K562 (cell line): ENCODE results near the gene CACNG8. TPM values are rescaled to one million over a fixed set of nuclear protein-coding genes. Genes with fewer than 3 reads are reported as not detected.

Source experiments
- ATAC-seq: fragments of 200-7000 bp; cut with Tn5 transposase; 3 replicates; pipeline ENCODE4 v1.9.1; 2020; ENCODE audit warnings: moderate library complexity
- BruUV-seq: library from RNA; stranded (reverse); fragments of 400-500 nt; replicated peaks from 2 replicates; lab custom pipeline; 2021; lab: Mats Ljungman, UMichigan
- CTCF ChIA-PET: fragments of 300-600 bp; formaldehyde crosslinking; extraction: SDS; loops from one replicate; lab custom pipeline; 2021; ENCODE audit warnings: low intra/inter-chr PET ratio; lab: Yijun Ruan, JAX
- POLR2A ChIA-PET: fragments of 300-600, 350-650 bp; sonication (Branson Sonifier 250); formaldehyde crosslinking; extraction: SDS; loops from one replicate; lab custom pipeline; 2021; ENCODE audit warnings: antibody characterized with exemption, inconsistent platforms; lab: Yijun Ruan, JAX
- DNase-seq, 4 experiments: peaks; one replicate each; pipeline versions ENCODE4 v3.0.0 to v3.0.0-alpha.2; 2011 to 2018; ENCODE audit warnings: low spot score in 3 of 4, mixed read lengths in 3 of 4; ENCODE audit errors: extremely low read depth in 1 of 4
- FAIRE-seq: peaks from 2 replicates; lab custom pipeline; 2011; peaks lifted over from hg19 to GRCh38; lab: Jason Lieb, UNC
- H2AFZ ChIP-seq: 2 replicates; pipeline ENCODE4 v1.6.0; 2011; ENCODE audit warnings: low read depth, low read length, control low read depth, inconsistent platforms
- H3K27ac ChIP-seq: fragments of 200-600 bp; 3 replicates; pipeline ENCODE4 v1.8.0; 2011; ENCODE audit warnings: low read depth, mild to moderate bottlenecking, control low read depth, inconsistent platforms, low read length, moderate library complexity, mixed read lengths; ENCODE audit errors: extremely low read depth
- H3K27me3 ChIP-seq, 2 experiments: fragments of 300-600 bp in 1 of 2; 2 replicates in 1 of 2; 3 replicates in 1 of 2; pipeline versions ENCODE4 v1.6.0 to v1.8.0; 2011; ENCODE audit warnings: inconsistent platforms in 2 of 2, low read length in 2 of 2, mild to moderate bottlenecking in 1 of 2, mixed read lengths in 1 of 2, moderate library complexity in 1 of 2; ENCODE audit not compliant: control insufficient read depth in 2 of 2, insufficient read depth in 2 of 2
- H3K36me3 ChIP-seq: fragments of 300-600 bp; 3 replicates; pipeline ENCODE4 v1.8.0; 2011; ENCODE audit warnings: mild to moderate bottlenecking, low read length, inconsistent platforms; ENCODE audit not compliant: control insufficient read depth, insufficient read depth
- H3K4me1 ChIP-seq, 2 experiments: fragments of 200-600 bp in 1 of 2; replicated peaks in 1 of 2; 2 replicates in 1 of 2; 3 replicates in 1 of 2; pipeline versions ENCODE4 v1.5.1 to v1.8.0; 2011; ENCODE audit warnings: inconsistent platforms in 2 of 2, low read length in 2 of 2, mild to moderate bottlenecking in 1 of 2, mixed read lengths in 1 of 2, moderate library complexity in 1 of 2; ENCODE audit not compliant: control insufficient read depth in 2 of 2, insufficient read depth in 2 of 2
- H3K4me2 ChIP-seq: 2 replicates; pipeline ENCODE4 v1.6.1; 2011; ENCODE audit warnings: low read length, control low read depth, inconsistent platforms, mixed read lengths; ENCODE audit not compliant: insufficient read depth
- H3K4me3 ChIP-seq: fragments of 200-600 bp; sonication (generic), shearing (Covaris generic); 2 replicates; pipeline ENCODE4 v1.5.1; 2016; ENCODE audit warnings: control low read depth, inconsistent platforms
- H3K79me2 ChIP-seq: fragments of 200-600 bp; 3 replicates; pipeline ENCODE4 v1.8.0; 2011; ENCODE audit warnings: low read length, inconsistent platforms; ENCODE audit not compliant: control insufficient read depth, insufficient read depth
- H3K9ac ChIP-seq, 2 experiments: 2 replicates each; pipeline versions ENCODE4 v1.6.0 to v1.6.1; 2011; ENCODE audit warnings: low read depth in 2 of 2, low read length in 2 of 2, control low read depth in 1 of 2, inconsistent platforms in 1 of 2, mild to moderate bottlenecking in 1 of 2, mixed read lengths in 1 of 2; ENCODE audit not compliant: insufficient read depth in 1 of 2
- H3K9me1 ChIP-seq: one replicate; pipeline ENCODE4 v1.6.0; 2011; ENCODE audit warnings: inconsistent platforms, mild to moderate bottlenecking, low read length, moderate library complexity; ENCODE audit not compliant: control insufficient read depth, insufficient read depth
- H3K9me3 ChIP-seq: replicated peaks from 2 replicates; pipeline ENCODE4 v1.5.1; 2011; ENCODE audit warnings: low read depth, low read length, inconsistent platforms; ENCODE audit not compliant: control insufficient read depth, insufficient read depth
- H4K20me1 ChIP-seq: replicated peaks from 2 replicates; pipeline ENCODE4 v1.6.1; 2011; ENCODE audit warnings: low read length, inconsistent platforms, mixed read lengths; ENCODE audit not compliant: control insufficient read depth, insufficient read depth
- CBX5 ChIP-seq: IDR thresholded peaks from 2 replicates; pipeline ENCODE4 v1.6.1; 2014; ENCODE audit warnings: low read depth, borderline replicate concordance
- DACH1 ChIP-seq: fragments of 450-650 bp; IDR thresholded peaks from 2 replicates; pipeline ENCODE4 v1.6.1; 2018; ENCODE audit not compliant: partially characterized antibody
- FOXM1 ChIP-seq, 2 experiments: fragments of 450-650 bp in 1 of 2; sonication (generic) in 1 of 2; formaldehyde crosslinking in 1 of 2; IDR thresholded peaks; 2 replicates each; pipeline versions ENCODE4 v1.6.1 to v1.9.0; 2017 to 2022; ENCODE audit warnings: low read depth in 2 of 2, mild to moderate bottlenecking in 2 of 2, missing genetic modification reagents in 1 of 2, moderate library complexity in 1 of 2
- TCF7 ChIP-seq: sonication (generic); IDR thresholded peaks from 2 replicates; pipeline ENCODE4 v1.6.1; 2016; ENCODE audit warnings: antibody characterized with exemption, borderline replicate concordance
- XRCC3 ChIP-seq: fragments of 450-650 bp; IDR thresholded peaks from 2 replicates; pipeline ENCODE4 v1.6.1; 2017; ENCODE audit warnings: mild to moderate bottlenecking, moderate library complexity
- ZNF134 ChIP-seq: fragments of 250-450 bp; sonication (Bioruptor Pico); conservative IDR thresholded peaks from 2 replicates; pipeline ENCODE4 v1.4.0; 2020
- WGBS: fragments of 100-300 bp; shearing (Covaris generic); methylation state at CpG from one replicate; pipeline ENCODE4 v1.1.6; 2016; ENCODE audit warnings: low coverage, mixed read lengths; ENCODE audit not compliant: insufficient coverage; ENCODE audit errors: missing lambda C conversion rate; 5-methylcytosine and 5-hydroxymethylcytosine counted together
- in situ Hi-C: fragments of 300-500 bp; cut with MboI; formaldehyde crosslinking; loops from 4 replicates; pipeline ENCODE4 v1.15.0; 2018; ENCODE audit warnings: inconsistent platforms, mixed read lengths
- intact Hi-C: fragments of 100-400 bp; cut with micrococcal nuclease; formaldehyde crosslinking; loops from 2 replicates; pipeline ENCODE4 v1.14.2; 2022
- polyA plus RNA-seq, 8 experiments: library from polyadenylated mRNA; depleted of rRNA in 4 of 8; stranded (reverse) in 5 of 8; unstranded in 3 of 8; fragments of >200 nt; fragmentation: Nextera tagmentation in 2 of 8; fragmentation: Illumina TruSeq in 1 of 8; extraction: Ambion mirVana in 2 of 8; extraction: Trizol in 1 of 8; gene quantifications; 2 replicates each; pipeline versions ENCODE4 v1.2.1 to v1.2.3, GENCODE V29; 2011 to 2014; ENCODE audit warnings: inconsistent platforms in 1 of 8, missing spikeins in 1 of 8
- total RNA-seq, 7 experiments: library from RNA; depleted of rRNA in 6 of 7; stranded (reverse); fragments of >200 nt in 6 of 7; fragmentation: Illumina TruSeq in 2 of 7; extraction: Trizol in 2 of 7; gene quantifications; 2 replicates each; pipeline versions ENCODE4 v1.2.1 to v1.2.3, GENCODE V29; 2011 to 2021; ENCODE audit warnings: low replicate concordance in 1 of 7
- TF ChIP-seq, protein P1 (sequence below): fragments of 450-650 bp; IDR thresholded peaks from 2 replicates; pipeline ENCODE4 v1.6.1; 2016; ENCODE audit warnings: missing biosample characterization, missing genetic modification characterization

Gene CACNG8
- total and polyA plus RNA-seq, 9 of the 15 experiments (the other 6 are each of a cell fraction or from before 2014, with no cell fraction given) = 0.02 to 0.05 TPM; not detected in 7

GRCh38 chr19:53951947-53952346 lies 10.8 kb upstream of the CACNG8 start (continued):
- TF ChIP-seq CBX5 = no peak

DNA sequence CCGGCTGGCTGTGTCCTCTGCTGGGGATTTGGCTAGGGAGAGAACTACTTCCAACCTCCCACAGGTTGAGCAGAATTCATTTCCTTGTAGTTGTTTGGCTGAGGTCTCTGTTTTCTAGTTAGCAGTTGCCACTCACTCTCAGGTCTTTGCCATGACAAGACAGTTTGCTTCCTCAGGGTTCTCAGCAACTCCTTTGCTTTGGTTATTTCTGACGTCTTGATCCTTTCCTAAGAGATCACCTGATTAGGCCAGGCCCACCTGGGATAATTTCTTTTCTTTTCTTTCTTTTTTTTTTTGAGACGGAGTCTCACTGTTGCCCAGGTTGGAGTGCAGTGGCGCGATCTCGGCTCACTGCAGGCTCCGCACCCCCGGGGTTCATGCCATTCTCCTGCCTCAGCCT lies 9.4 kb upstream of the CACNG8 start:
- ChIA-PET POLR2A (no interaction called here), CTCF (no interaction called here)
- no TSS peak for BruUV-seq
- no peaks in the 10 kb centered on the region for H3K4me1 ChIP-seq
- no peaks in the 10 kb centered on the region for H3K9me3 ChIP-seq
- in situ Hi-C loops (no loop called here), intact Hi-C loops (no loop called here)
- H4K20me1 ChIP-seq = no peaks in the 10 kb centered on the region
- H3K9me1 ChIP-seq = no peaks in the 10 kb centered on the region
- WGBS = 0% methylated on average over 7 of the region's 8 CpGs
- H3K27me3 ChIP-seq = peaks cover 25 to 29% of the 10 kb centered on the region in 2 experiments
- H3K36me3 ChIP-seq = no peaks in the 10 kb centered on the region
- no peak overlapping the region for H3K27ac ChIP-seq
- no peak overlapping the region for H3K4me3 ChIP-seq
- TF ChIP-seq, protein P1, sequence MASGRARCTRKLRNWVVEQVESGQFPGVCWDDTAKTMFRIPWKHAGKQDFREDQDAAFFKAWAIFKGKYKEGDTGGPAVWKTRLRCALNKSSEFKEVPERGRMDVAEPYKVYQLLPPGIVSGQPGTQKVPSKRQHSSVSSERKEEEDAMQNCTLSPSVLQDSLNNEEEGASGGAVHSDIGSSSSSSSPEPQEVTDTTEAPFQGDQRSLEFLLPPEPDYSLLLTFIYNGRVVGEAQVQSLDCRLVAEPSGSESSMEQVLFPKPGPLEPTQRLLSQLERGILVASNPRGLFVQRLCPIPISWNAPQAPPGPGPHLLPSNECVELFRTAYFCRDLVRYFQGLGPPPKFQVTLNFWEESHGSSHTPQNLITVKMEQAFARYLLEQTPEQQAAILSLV = no peak
- TF ChIP-seq XRCC3 = no peak
- TF ChIP-seq FOXM1 (IDR thresholded peaks at IDR 0.05; ENCODE audit: low read depth) = peak; percentile 43; the same call in 1 of the 2 replicates
- no peak for TF ChIP-seq FOXM1 (CRISPR knock-in tag; IDR thresholded peaks at IDR 0.05; ENCODE audit: low read depth)
- TF ChIP-seq TCF7 = no peak
- TF ChIP-seq DACH1 = no peak
- TF ChIP-seq ZNF134 (CRISPR knock-in tag) = peak; percentile 97
- H3K9ac ChIP-seq = no peak overlapping the region
- no peak overlapping the region for H3K4me2 ChIP-seq
- no peak for DNase-seq
- H2AFZ ChIP-seq = no peak overlapping the region
- no peak for FAIRE-seq
- H3K79me2 ChIP-seq = no peaks in the 10 kb centered on the region
- no peak for ATAC-seq
